NCI-H1436 treated with DMSO at 0.1 percent for 48 hours (cell line): Measurements from ENCODE around the gene ZSCAN29.

ENCODE experiments used
- DNase-seq: peaks from one replicate; lab custom pipeline; 2025; lab: John Stamatoyannopoulos, UW

Gene ZSCAN29

GRCh38 chr15:43347114-43347513, 23.7 kb downstream of the ZSCAN29 start:
- no peak for DNase-seq

- DNase-seq: no peak
These were observed 24.5 kb downstream of the ZSCAN29 start for GRCh38 chr15:43346305-43346704.

- DNase-seq: no peak
These were observed 40.1 kb downstream of the ZSCAN29 start for GRCh38 chr15:43330780-43331087.

GRCh38 chr15:43329960-43330779, 40.7 kb downstream of the ZSCAN29 start, which contains the start of gene LCMT2:
TSS of gene LCMT2 (minus strand) at chr15:43330573. CDS start at chr15:43330489, 84 bp downstream.
- DNase-seq: peak; percentile 29

GRCh38 chr15:43329217-43329959, 41.5 kb downstream of the ZSCAN29 start:
- DNase-seq: no peak

- no peak for DNase-seq
These were observed 45.7 kb downstream of the ZSCAN29 start for GRCh38 chr15:43325039-43325684.

GRCh38 chr15:43318990-43319771, 51.7 kb downstream of the ZSCAN29 start:
- DNase-seq: no peak

GRCh38 chr15:43317566-43318184, 53.2 kb downstream of the ZSCAN29 start:
- no peak for DNase-seq

- DNase-seq: no peak
These were observed 53.9 kb downstream of the ZSCAN29 start for GRCh38 chr15:43316971-43317346.

- DNase-seq: no peak
These were observed 54.5 kb downstream of the ZSCAN29 start for GRCh38 chr15:43316016-43316970.

GRCh38 chr15:43314171-43314570, 56.7 kb downstream of the ZSCAN29 start:
- no peak for DNase-seq

- DNase-seq: no peak
These were observed 58.5 kb downstream of the ZSCAN29 start for GRCh38 chr15:43312378-43312777.
